ENCODE data around the gene UBN1. TPM values are rescaled to one million over a fixed set of nuclear protein-coding genes. Genes with fewer than 3 reads are reported as not detected.

UBN1 gene
- total RNA-seq, 1 donor from 2014 or later: 45.3 TPM

DNA sequence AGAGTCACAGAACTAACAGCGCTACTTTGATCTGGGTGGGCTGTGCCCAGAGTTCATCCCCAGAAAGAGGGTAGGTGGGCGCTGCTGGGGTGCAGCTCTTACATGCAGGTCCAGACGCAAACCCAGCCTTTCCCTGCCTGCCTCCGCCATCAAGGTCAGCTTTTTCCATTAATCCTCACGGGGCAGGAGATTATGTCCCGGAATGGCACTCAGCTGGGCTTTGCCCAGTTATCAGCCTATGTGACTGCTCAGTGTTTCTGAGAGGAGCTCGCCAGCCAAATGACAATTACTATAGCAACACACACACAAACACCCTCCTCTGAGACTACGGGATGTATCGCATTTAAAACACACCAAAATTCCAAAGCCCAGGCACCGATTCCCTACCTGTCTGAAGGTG lies 20.3 kb upstream of the UBN1 start:
- Mint-ChIP-seq H3K9me3 (ENCODE audit: unreplicated experiment) (no peaks in the 10 kb centered on the region), H3K4me1 (ENCODE audit: low read depth, unreplicated experiment) (peaks cover 1% of the 10 kb centered on the region), H3K27me3 (ENCODE audit: low read depth, unreplicated experiment) (no peaks in the 10 kb centered on the region), H3K27ac (ENCODE audit: unreplicated experiment) (no peak overlapping the region), H3K36me3 (ENCODE audit: low read depth, unreplicated experiment) (peaks cover 7% of the 10 kb centered on the region), H3K4me3 (ENCODE audit: unreplicated experiment) (no peak overlapping the region)
- Histone ChIP-seq H3K79me2 (ENCODE audit: insufficient read depth, low read length) (peaks cover 13% of the 10 kb centered on the region), H3K4me1 (ENCODE audit: insufficient read depth, low read length) (no peaks in the 10 kb centered on the region), H3K4me3 (ENCODE audit: insufficient read depth, low read depth, low read length) (no peak overlapping the region), H3K4me2 (ENCODE audit: low read length) (no peak overlapping the region), H3K27ac (ENCODE audit: low read depth, low read length) (no peak overlapping the region), H3K9ac (ENCODE audit: low read length) (no peak overlapping the region), H3K36me3 (ENCODE audit: insufficient read depth, low read length) (peaks cover 54% of the 10 kb centered on the region), H3K9me3 (ENCODE audit: insufficient read depth, low read depth, low read length) (no peaks in the 10 kb centered on the region), H3K27me3 (ENCODE audit: insufficient read depth, low read length) (no peaks in the 10 kb centered on the region), H2AFZ (ENCODE audit: low read depth, low read length) (no peak overlapping the region), H4K20me1 (ENCODE audit: insufficient read depth, low read length) (peaks cover 38% of the 10 kb centered on the region)
- TF ChIP-seq EZH2 (IDR thresholded peaks at IDR 0.05; ENCODE audit: insufficient read depth, low read length): no peak
- TF ChIP-seq, protein P1, sequence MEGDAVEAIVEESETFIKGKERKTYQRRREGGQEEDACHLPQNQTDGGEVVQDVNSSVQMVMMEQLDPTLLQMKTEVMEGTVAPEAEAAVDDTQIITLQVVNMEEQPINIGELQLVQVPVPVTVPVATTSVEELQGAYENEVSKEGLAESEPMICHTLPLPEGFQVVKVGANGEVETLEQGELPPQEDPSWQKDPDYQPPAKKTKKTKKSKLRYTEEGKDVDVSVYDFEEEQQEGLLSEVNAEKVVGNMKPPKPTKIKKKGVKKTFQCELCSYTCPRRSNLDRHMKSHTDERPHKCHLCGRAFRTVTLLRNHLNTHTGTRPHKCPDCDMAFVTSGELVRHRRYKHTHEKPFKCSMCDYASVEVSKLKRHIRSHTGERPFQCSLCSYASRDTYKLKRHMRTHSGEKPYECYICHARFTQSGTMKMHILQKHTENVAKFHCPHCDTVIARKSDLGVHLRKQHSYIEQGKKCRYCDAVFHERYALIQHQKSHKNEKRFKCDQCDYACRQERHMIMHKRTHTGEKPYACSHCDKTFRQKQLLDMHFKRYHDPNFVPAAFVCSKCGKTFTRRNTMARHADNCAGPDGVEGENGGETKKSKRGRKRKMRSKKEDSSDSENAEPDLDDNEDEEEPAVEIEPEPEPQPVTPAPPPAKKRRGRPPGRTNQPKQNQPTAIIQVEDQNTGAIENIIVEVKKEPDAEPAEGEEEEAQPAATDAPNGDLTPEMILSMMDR (IDR thresholded peaks at IDR 0.05; ENCODE audit: insufficient read depth, low read depth, low read length): no peak
- DNase-seq (ENCODE audit: low read depth): no peak
- FAIRE-seq: no peak

DNA sequence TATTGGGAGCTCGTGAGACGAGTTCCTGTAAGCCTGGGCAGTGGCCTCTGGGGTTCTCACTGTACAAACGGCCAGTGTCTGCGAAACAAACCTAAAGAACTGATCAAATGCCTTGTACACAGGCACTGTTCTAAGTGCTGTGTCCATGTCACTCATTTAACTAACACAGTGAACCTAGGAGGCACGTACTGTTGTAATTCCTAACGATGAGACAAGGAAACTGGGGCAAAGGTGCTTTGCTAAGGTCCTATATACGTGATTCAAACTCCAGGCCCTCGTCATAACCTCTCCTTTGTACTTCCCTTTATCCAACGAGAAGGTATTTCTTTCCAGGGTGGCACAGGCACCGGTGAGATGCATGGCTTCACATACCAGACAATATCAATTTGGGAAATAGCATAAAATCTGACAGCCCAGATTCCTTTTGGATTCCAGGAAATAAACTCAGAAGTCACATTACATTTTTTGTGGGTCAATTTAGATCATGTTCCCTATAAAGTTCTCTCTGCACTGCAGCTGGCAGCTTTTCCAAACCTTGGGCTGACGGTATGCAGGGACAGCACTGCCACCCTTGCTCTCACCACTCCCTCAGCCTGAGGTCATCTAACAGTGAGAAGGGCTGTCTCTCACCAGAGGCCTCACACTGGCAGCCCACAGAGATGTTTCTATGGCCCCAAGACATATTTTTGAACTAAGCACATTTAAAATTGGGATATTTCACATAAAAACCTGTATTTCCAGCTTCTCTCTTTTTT lies 18.5 kb upstream of the UBN1 start:
- Histone ChIP-seq H4K20me1 (ENCODE audit: insufficient read depth, low read length) (peaks cover 50% of the 10 kb centered on the region), H3K9me3 (ENCODE audit: insufficient read depth, low read depth, low read length) (no peaks in the 10 kb centered on the region), H3K9ac (ENCODE audit: low read length) (no peak overlapping the region), H3K27ac (ENCODE audit: low read depth, low read length) (no peak overlapping the region), H3K79me2 (ENCODE audit: insufficient read depth, low read length) (peaks cover 16% of the 10 kb centered on the region), H2AFZ (ENCODE audit: low read depth, low read length) (no peak overlapping the region), H3K4me1 (ENCODE audit: insufficient read depth, low read length) (no peaks in the 10 kb centered on the region), H3K27me3 (ENCODE audit: insufficient read depth, low read length) (no peaks in the 10 kb centered on the region), H3K36me3 (ENCODE audit: insufficient read depth, low read length) (peaks cover 54% of the 10 kb centered on the region), H3K4me3 (ENCODE audit: insufficient read depth, low read depth, low read length) (no peak overlapping the region), H3K4me2 (ENCODE audit: low read length) (no peak overlapping the region)
- no peak overlapping the region for H3K4me3 Mint-ChIP-seq (ENCODE audit: unreplicated experiment)
- H3K4me1 Mint-ChIP-seq (ENCODE audit: low read depth, unreplicated experiment): peaks cover 1% of the 10 kb centered on the region
- H3K36me3 Mint-ChIP-seq (ENCODE audit: low read depth, unreplicated experiment): peaks cover 4% of the 10 kb centered on the region
- H3K27ac Mint-ChIP-seq (ENCODE audit: unreplicated experiment): no peak overlapping the region
- H3K27me3 Mint-ChIP-seq (ENCODE audit: low read depth, unreplicated experiment): no peaks in the 10 kb centered on the region
- FAIRE-seq (no peak), DNase-seq (ENCODE audit: low read depth) (no peak)
- TF ChIP-seq, protein P1 (IDR thresholded peaks at IDR 0.05; ENCODE audit: insufficient read depth, low read depth, low read length): no peak
- no peak for TF ChIP-seq EZH2 (IDR thresholded peaks at IDR 0.05; ENCODE audit: insufficient read depth, low read length)
- no peaks in the 10 kb centered on the region for H3K9me3 Mint-ChIP-seq (ENCODE audit: unreplicated experiment)

DNA sequence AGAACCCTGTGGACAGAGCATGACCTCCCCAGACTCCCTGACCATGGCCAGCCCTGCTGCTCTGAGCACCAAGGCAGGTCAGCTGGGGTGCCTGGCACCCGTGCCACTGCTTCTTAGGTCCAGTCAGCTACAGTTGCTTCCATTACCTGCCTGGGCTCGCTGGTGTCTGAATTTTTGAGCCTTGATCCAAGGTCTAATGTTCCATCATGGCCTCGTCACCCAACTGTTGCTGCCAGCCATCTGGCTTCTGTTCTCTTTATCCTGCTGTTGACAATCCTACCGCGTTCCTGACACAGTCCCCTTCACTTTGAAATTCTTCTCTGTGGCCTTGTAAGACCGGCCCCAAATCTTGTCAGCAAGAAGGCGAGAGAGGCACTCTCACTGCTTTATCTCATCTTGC lies 16.9 kb upstream of the UBN1 start:
- DNase-seq (ENCODE audit: low read depth) (no peak), FAIRE-seq (no peak)
- TF ChIP-seq, protein P1 (IDR thresholded peaks at IDR 0.05; ENCODE audit: insufficient read depth, low read depth, low read length): no peak
- TF ChIP-seq EZH2 (IDR thresholded peaks at IDR 0.05; ENCODE audit: insufficient read depth, low read length): no peak
- H2AFZ ChIP-seq (ENCODE audit: low read depth, low read length): no peak overlapping the region
- H3K9ac ChIP-seq (ENCODE audit: low read length): no peak overlapping the region
- H3K27me3 Mint-ChIP-seq (ENCODE audit: low read depth, unreplicated experiment): no peaks in the 10 kb centered on the region
- H3K4me3 Mint-ChIP-seq (ENCODE audit: unreplicated experiment): no peak overlapping the region
- no peak overlapping the region for H3K4me3 ChIP-seq (ENCODE audit: insufficient read depth, low read depth, low read length)
- peaks cover 1% of the 10 kb centered on the region for H3K4me1 Mint-ChIP-seq (ENCODE audit: low read depth, unreplicated experiment)
- peaks cover 4% of the 10 kb centered on the region for H3K36me3 Mint-ChIP-seq (ENCODE audit: low read depth, unreplicated experiment)
- no peak overlapping the region for H3K27ac ChIP-seq (ENCODE audit: low read depth, low read length)
- H3K4me1 ChIP-seq (ENCODE audit: insufficient read depth, low read length): no peaks in the 10 kb centered on the region
- H3K9me3 Mint-ChIP-seq (ENCODE audit: unreplicated experiment): no peaks in the 10 kb centered on the region
- no peak overlapping the region for H3K4me2 ChIP-seq (ENCODE audit: low read length)
- H3K79me2 ChIP-seq (ENCODE audit: insufficient read depth, low read length): peaks cover 26% of the 10 kb centered on the region
- H3K27ac Mint-ChIP-seq (ENCODE audit: unreplicated experiment): no peak overlapping the region
- H3K9me3 ChIP-seq (ENCODE audit: insufficient read depth, low read depth, low read length): no peaks in the 10 kb centered on the region
- peaks cover 49% of the 10 kb centered on the region for H3K36me3 ChIP-seq (ENCODE audit: insufficient read depth, low read length)
- H3K27me3 ChIP-seq (ENCODE audit: insufficient read depth, low read length): no peaks in the 10 kb centered on the region
- H4K20me1 ChIP-seq (ENCODE audit: insufficient read depth, low read length): peaks cover 58% of the 10 kb centered on the region
